Calu3 (cell line): ENCODE measurements around the gene UGT2B7. TPM values are rescaled to one million over a fixed set of nuclear protein-coding genes. Genes with fewer than 3 reads are reported as not detected.

Experiments
- BruUV-seq: library from RNA; stranded (reverse); fragments of 400-500 nt; replicated peaks from 2 replicates; lab custom pipeline; 2021; lab: Mats Ljungman, UMichigan
- CTCF ChIA-PET: fragments of 300-600 bp; sonication (Branson Sonifier 250); formaldehyde crosslinking; loops from one replicate; lab custom pipeline; 2022; ENCODE audit warnings: antibody characterized with exemption; lab: Charles Lee
- DNase-seq: peaks from one replicate; pipeline ENCODE4 v3.0.0; 2022
- H3K27ac Mint-ChIP-seq: one replicate; pipeline ENCODE4 v1.8.0; 2022; ENCODE audit warnings: mixed read lengths; ENCODE audit not compliant: unreplicated experiment
- H3K27me3 Mint-ChIP-seq: one replicate; pipeline ENCODE4 v1.8.0; 2022; ENCODE audit warnings: mixed read lengths; ENCODE audit not compliant: unreplicated experiment
- H3K36me3 Mint-ChIP-seq: one replicate; pipeline ENCODE4 v1.8.0; 2022; ENCODE audit warnings: mild to moderate bottlenecking, moderate library complexity, mixed read lengths; ENCODE audit not compliant: insufficient read depth, unreplicated experiment
- H3K4me1 Mint-ChIP-seq: one replicate; pipeline ENCODE4 v1.8.0; 2022; ENCODE audit warnings: mild to moderate bottlenecking, low read depth, mixed read lengths; ENCODE audit not compliant: unreplicated experiment
- H3K4me3 Mint-ChIP-seq: one replicate; pipeline ENCODE4 v1.8.0; 2022; ENCODE audit warnings: mild to moderate bottlenecking, low read depth, moderate library complexity, mixed read lengths; ENCODE audit not compliant: unreplicated experiment
- H3K9me3 Mint-ChIP-seq: one replicate; pipeline ENCODE4 v1.8.0; 2022; ENCODE audit warnings: low read depth, mixed read lengths; ENCODE audit not compliant: unreplicated experiment
- CTCF ChIP-seq: fragments of 200-600 bp; IDR thresholded peaks from one replicate; pipeline ENCODE4 v1.8.0; 2022; ENCODE audit warnings: antibody characterized with exemption; ENCODE audit not compliant: unreplicated experiment
- intact Hi-C: fragments of 100-400 bp; cut with micrococcal nuclease; formaldehyde crosslinking; loops from one replicate; pipeline ENCODE4 v1.10.0; 2022; ENCODE audit not compliant: unreplicated experiment
- total RNA-seq: library from RNA; stranded (reverse); gene quantifications from 2 replicates; pipeline ENCODE4 v1.2.3, GENCODE V29; 2022

The UGT2B7 gene
- total RNA-seq, 1 experiment from 2014 or later, result 25.5 TPM

- H3K4me1 Mint-ChIP-seq, result peaks cover 18% of the 10 kb centered on the region
- peak overlapping the region; percentile 78 for H3K27ac Mint-ChIP-seq
- no peak for TF ChIP-seq CTCF
- H3K27me3 Mint-ChIP-seq, result no peaks in the 10 kb centered on the region
- peak overlapping the region; percentile 61 for H3K4me3 Mint-ChIP-seq
- no TSS peak for BruUV-seq
- no peaks in the 10 kb centered on the region for H3K9me3 Mint-ChIP-seq
- H3K36me3 Mint-ChIP-seq, result peaks cover 8% of the 10 kb centered on the region
- no peak for DNase-seq
- CTCF ChIA-PET, result no interaction called here
- intact Hi-C loops, result loop anchor here (5.0 kb wide), 1 partner anchor 51 kb away; no protein-coding TSS in a partner anchor
Observed at GRCh38 chr4:69115851-69116213, 19.6 kb downstream of the UGT2B7 start.

- BruUV-seq, result no TSS peak
- no peak for DNase-seq
- no peaks in the 10 kb centered on the region for H3K9me3 Mint-ChIP-seq
- peak overlapping the region; percentile 61 for H3K4me3 Mint-ChIP-seq
- H3K27ac Mint-ChIP-seq, result peak overlapping the region; percentile 78
- H3K36me3 Mint-ChIP-seq, result peaks cover 12% of the 10 kb centered on the region
- TF ChIP-seq CTCF, result no peak
- H3K27me3 Mint-ChIP-seq, result no peaks in the 10 kb centered on the region
- CTCF ChIA-PET, result no interaction called here
- intact Hi-C loops, result loop anchor here (5.0 kb wide), 1 partner anchor 51 kb away; no protein-coding TSS in a partner anchor
- peaks cover 23% of the 10 kb centered on the region for H3K4me1 Mint-ChIP-seq
Observed at GRCh38 chr4:69116645-69117321, 20.5 kb downstream of the UGT2B7 start.

GRCh38 chr4:69120870-69121269 is 24.6 kb downstream of the UGT2B7 start:
- H3K4me3 Mint-ChIP-seq, result no peak overlapping the region
- peaks cover 33% of the 10 kb centered on the region for H3K4me1 Mint-ChIP-seq
- H3K27ac Mint-ChIP-seq, result peak overlapping the region; percentile 37
- intact Hi-C loops, result no loop called here
- no peaks in the 10 kb centered on the region for H3K9me3 Mint-ChIP-seq
- CTCF ChIA-PET, result interaction anchor here (0.6 to 0.7 kb wide), 3 partner anchors 172 to 741 kb away, joined by 4 to 5 read pairs (median 4); no protein-coding TSS in a partner anchor
- no peaks in the 10 kb centered on the region for H3K27me3 Mint-ChIP-seq
- no peak for TF ChIP-seq CTCF
- no peak for DNase-seq
- BruUV-seq, result no TSS peak
- peaks cover 12% of the 10 kb centered on the region for H3K36me3 Mint-ChIP-seq

- peaks cover 4% of the 10 kb centered on the region for H3K36me3 Mint-ChIP-seq
- CTCF ChIA-PET, result no interaction called here
- BruUV-seq, result no TSS peak
- H3K4me1 Mint-ChIP-seq, result peaks cover 19% of the 10 kb centered on the region
- TF ChIP-seq CTCF, result no peak
- no peak overlapping the region for H3K27ac Mint-ChIP-seq
- DNase-seq, result no peak
- intact Hi-C loops, result no loop called here
- H3K27me3 Mint-ChIP-seq, result no peaks in the 10 kb centered on the region
- no peak overlapping the region for H3K4me3 Mint-ChIP-seq
- H3K9me3 Mint-ChIP-seq, result no peaks in the 10 kb centered on the region
Observed at GRCh38 chr4:69122476-69122875, 26.2 kb downstream of the UGT2B7 start.
